HepG2 (cell line): ENCODE measurements around the gene OR5K4. TPM values are rescaled to one million over a fixed set of nuclear protein-coding genes. Genes with fewer than 3 reads are reported as not detected.

Source experiments
- ATAC-seq: fragments of 200-7000 bp; cut with Tn5 transposase; 3 replicates; pipeline ENCODE4 v1.9.1; 2020; ENCODE audit warnings: mild to moderate bottlenecking, moderate library complexity
- BruUV-seq: library from RNA; stranded (reverse); fragments of 400-500 nt; replicated peaks from 2 replicates; lab custom pipeline; 2021; lab: Mats Ljungman, UMichigan
- CTCF ChIA-PET: fragments of 300-600 bp; formaldehyde crosslinking; extraction: SDS; loops from one replicate; lab custom pipeline; 2021; ENCODE audit warnings: low total read pairs, inconsistent platforms, low intra/inter-chr PET ratio; lab: Yijun Ruan, JAX
- POLR2A ChIA-PET: fragments of 350-600 bp; sonication (Branson Sonifier 250); formaldehyde crosslinking; loops from one replicate; lab custom pipeline; 2020; ENCODE audit warnings: antibody characterized with exemption, inconsistent platforms; lab: Yijun Ruan, JAX
- DNase-seq: peaks from one replicate; pipeline ENCODE4 v3.0.0-alpha.2; 2015; ENCODE audit warnings: low spot score
- FAIRE-seq: peaks from 3 replicates; lab custom pipeline; 2011; peaks lifted over from hg19 to GRCh38; lab: Jason Lieb, UNC
- H2AFZ ChIP-seq: one replicate; pipeline ENCODE4 v1.6.1; 2011; ENCODE audit warnings: low read length, inconsistent platforms
- H3K27ac ChIP-seq: fragments of 300-600 bp; 3 replicates; pipeline ENCODE4 v1.8.0; 2011; ENCODE audit warnings: mixed run types, mild to moderate bottlenecking, mixed read lengths, low read length, inconsistent platforms; ENCODE audit not compliant: insufficient read depth; ENCODE audit errors: extremely low read length
- H3K27me3 ChIP-seq, 2 experiments: fragments of 200-600 bp in 1 of 2; 2 replicates in 1 of 2; 3 replicates in 1 of 2; pipeline versions ENCODE4 v1.6.0 to v1.8.0; 2011; ENCODE audit warnings: low read length in 2 of 2, mild to moderate bottlenecking in 2 of 2, moderate library complexity in 2 of 2, inconsistent platforms in 1 of 2; ENCODE audit not compliant: insufficient read depth in 2 of 2, control insufficient read depth in 1 of 2
- H3K36me3 ChIP-seq, 2 experiments: fragments of 200-600 bp in 1 of 2; replicated peaks in 1 of 2; 2 replicates in 1 of 2; 3 replicates in 1 of 2; pipeline versions ENCODE4 v1.5.1 to v1.8.0; 2011; ENCODE audit warnings: low read length in 2 of 2, inconsistent platforms in 1 of 2; ENCODE audit not compliant: insufficient read depth in 2 of 2, control insufficient read depth in 1 of 2
- H3K4me1 ChIP-seq: 2 replicates; pipeline ENCODE4 v1.5.1; 2012; ENCODE audit warnings: low read length, inconsistent platforms; ENCODE audit not compliant: insufficient read depth
- H3K4me2 ChIP-seq: 2 replicates; pipeline ENCODE4 v1.6.0; 2011; ENCODE audit warnings: low read depth, low read length, inconsistent platforms
- H3K4me3 ChIP-seq, 3 experiments: fragments of 200-600 bp in 1 of 3; sonication (generic), shearing (Covaris generic) in 1 of 3; replicated peaks in 1 of 3; 2 replicates each; pipeline ENCODE4 v1.5.1; 2011 to 2016; ENCODE audit warnings: low read length in 3 of 3, inconsistent platforms in 2 of 3, low read depth in 2 of 3, mild to moderate bottlenecking in 2 of 3, control low read depth in 1 of 3, mixed read lengths in 1 of 3; ENCODE audit not compliant: insufficient read depth in 1 of 3
- H3K79me2 ChIP-seq: one replicate; pipeline ENCODE4 v1.6.1; 2011; ENCODE audit warnings: low read length, inconsistent platforms; ENCODE audit not compliant: insufficient read depth
- H3K9ac ChIP-seq: 2 replicates; pipeline ENCODE4 v1.6.0; 2011; ENCODE audit warnings: mild to moderate bottlenecking, low read depth, low read length, inconsistent platforms; ENCODE audit not compliant: insufficient read depth
- H3K9me3 ChIP-seq: 2 replicates; pipeline ENCODE4 v1.5.1; 2012; ENCODE audit warnings: mild to moderate bottlenecking, low read length
- H4K20me1 ChIP-seq: 2 replicates; pipeline ENCODE4 v1.6.0; 2011; ENCODE audit warnings: inconsistent platforms, mild to moderate bottlenecking, low read length, moderate library complexity; ENCODE audit not compliant: insufficient read depth
- AHR ChIP-seq: IDR thresholded peaks from 2 replicates; pipeline ENCODE4 v1.6.1; 2018; ENCODE audit warnings: missing genetic modification reagents, missing compliant biosample characterization
- HNF4A ChIP-seq: sonication (generic); formaldehyde crosslinking; IDR thresholded peaks from 2 replicates; pipeline ENCODE4 v1.4.0; 2020; ENCODE audit warnings: missing genetic modification reagents
- TEAD2 ChIP-seq: sonication (generic); formaldehyde crosslinking; IDR thresholded peaks from 2 replicates; pipeline ENCODE4 v1.9.0; 2021; ENCODE audit warnings: missing genetic modification reagents
- WGBS: methylation state at CpG from one replicate; pipeline ENCODE4 v1.1.6; 2017; ENCODE audit warnings: low lambda C conversion rate; 5-methylcytosine and 5-hydroxymethylcytosine counted together
- in situ Hi-C: cut with HindIII; loops from 2 replicates; pipeline ENCODE4 v1.10.0; 2017; ENCODE audit warnings: low pct_unique_long_range_greater_than_20kb; ENCODE audit not compliant: extremely low pct_ligation_motif_present
- intact Hi-C: fragments of 100-400 bp; cut with micrococcal nuclease; formaldehyde crosslinking; loops from one replicate; pipeline ENCODE4 v1.10.0; 2022; ENCODE audit not compliant: unreplicated experiment
- polyA plus RNA-seq, 8 experiments: library from polyadenylated mRNA; depleted of rRNA in 3 of 8; stranded (reverse) in 7 of 8; unstranded in 1 of 8; fragments of >200 nt; fragmentation: Illumina TruSeq in 4 of 8; extraction: Trizol in 4 of 8; gene quantifications; 2 replicates each; pipeline versions ENCODE4 v1.2.1 to v1.2.3, GENCODE V29; 2011 to 2016; ENCODE audit warnings: low read depth in 4 of 8, missing spikeins in 1 of 8, mixed read lengths in 1 of 8; ENCODE audit not compliant: insufficient read depth in 1 of 8
- total RNA-seq, 5 experiments: library from RNA; depleted of rRNA; stranded (reverse); fragments of >200 nt; fragmentation: Illumina TruSeq; extraction: Trizol; gene quantifications; 2 replicates each; pipeline ENCODE4 v1.2.3, GENCODE V29; 2016; ENCODE audit warnings: low read depth in 1 of 5

Gene OR5K4
- total and polyA plus RNA-seq, 2 of the 13 experiments (the other 11 are each of a cell fraction or from before 2014, with no cell fraction given): not detected

GRCh38 chr3:98322686-98323085 is 31.0 kb upstream of the OR5K4 start:
- H3K79me2 ChIP-seq: no peaks in the 10 kb centered on the region
- no peak for DNase-seq
- TF ChIP-seq AHR (CRISPR knock-in tag): no peak
- 0 out of 2 replicates have a peak, but pooled peaks have one; percentile 8 for TF ChIP-seq HNF4A
- peak overlapping the region; percentile 23; the same call in 1 of the 2 replicates for H3K4me2 ChIP-seq
- ChIA-PET POLR2A (no interaction called here), CTCF (no interaction called here)
- no peaks in the 10 kb centered on the region for H3K36me3 ChIP-seq
- H3K4me3 ChIP-seq: no peak overlapping the region
- 35% methylated on average over 2 of the region's 2 CpGs for WGBS
- no TSS peak for BruUV-seq
- no peak overlapping the region for H3K9ac ChIP-seq
- no peaks in the 10 kb centered on the region for H3K27me3 ChIP-seq
- H2AFZ ChIP-seq: no peak overlapping the region
- H3K27ac ChIP-seq: no peak overlapping the region
- in situ Hi-C loops (no loop called here), intact Hi-C loops (loop anchor here (10.0 kb wide), 1 partner anchor 528 kb away; no protein-coding TSS in a partner anchor)
- H4K20me1 ChIP-seq: no peaks in the 10 kb centered on the region
- ATAC-seq: peak; percentile 75
- H3K4me1 ChIP-seq: peaks cover 24% of the 10 kb centered on the region
- no peaks in the 10 kb centered on the region for H3K9me3 ChIP-seq
- peak; percentile 30 for FAIRE-seq

- no peak overlapping the region for H3K9ac ChIP-seq
- H4K20me1 ChIP-seq: no peaks in the 10 kb centered on the region
- FAIRE-seq (no peak), DNase-seq (no peak), ATAC-seq (no peak)
- no peak overlapping the region for H3K4me3 ChIP-seq
- H3K4me1 ChIP-seq: peaks cover 24% of the 10 kb centered on the region
- H3K27me3 ChIP-seq: no peaks in the 10 kb centered on the region
- no peaks in the 10 kb centered on the region for H3K9me3 ChIP-seq
- no peak overlapping the region for H3K4me2 ChIP-seq
- ChIA-PET CTCF (no interaction called here), POLR2A (no interaction called here)
- no peaks in the 10 kb centered on the region for H3K36me3 ChIP-seq
- no peak for TF ChIP-seq TEAD2 (CRISPR knock-in tag)
- H2AFZ ChIP-seq: no peak overlapping the region
- in situ Hi-C loops (no loop called here), intact Hi-C loops (loop anchor here (10.0 kb wide), 1 partner anchor 529 kb away; no protein-coding TSS in a partner anchor)
- H3K27ac ChIP-seq: no peak overlapping the region
- BruUV-seq: no TSS peak
- H3K79me2 ChIP-seq: no peaks in the 10 kb centered on the region
Measured at GRCh38 chr3:98323425-98323824, 30.2 kb upstream of the OR5K4 start.
